Endothelial cell of umbilical vein (primary cell): ENCODE data around the gene PYROXD2.

ENCODE experiments used
- CTCF ChIP-seq, 2 donors: IDR thresholded peaks; 1 replicate in 1 of 2; 2 replicates in 1 of 2; pipeline ENCODE4 v1.5.1; 2011; ENCODE audit warnings: low read length in 2 of 2, mild to moderate bottlenecking in 2 of 2, moderate library complexity in 2 of 2, control low read depth in 1 of 2, inconsistent platforms in 1 of 2, low read depth in 1 of 2; ENCODE audit not compliant: insufficient read depth in 1 of 2; ENCODE audit errors: extremely low read depth in 1 of 2
- EZH2 ChIP-seq: IDR thresholded peaks from 2 replicates; pipeline ENCODE4 v1.6.1; 2012; ENCODE audit warnings: borderline replicate concordance, low read depth, mild to moderate bottlenecking, moderate library complexity, low read length, inconsistent platforms; ENCODE audit not compliant: severe bottlenecking
- JUN ChIP-seq: IDR thresholded peaks from 2 replicates; pipeline ENCODE4 v1.6.1; 2011; ENCODE audit warnings: borderline replicate concordance, low read depth; ENCODE audit not compliant: insufficient read length, insufficient read depth
- MAX ChIP-seq: IDR thresholded peaks from 2 replicates; pipeline ENCODE4 v1.6.1; 2011; ENCODE audit not compliant: insufficient read depth, insufficient read length
- POLR2A ChIP-seq: IDR thresholded peaks from 2 replicates; pipeline ENCODE4 v1.6.1; 2012; ENCODE audit warnings: low read depth, mild to moderate bottlenecking, control low read depth, low read length
- POLR2AphosphoS5 ChIP-seq: IDR thresholded peaks from 2 replicates; pipeline ENCODE4 v1.6.1; 2012; ENCODE audit warnings: low read depth, mild to moderate bottlenecking, control low read depth, low read length, moderate library complexity; ENCODE audit not compliant: insufficient read depth

GRCh38 chr10:98389398-98389797, 25.6 kb downstream of the PYROXD2 start:
- TF ChIP-seq CTCF (IDR thresholded peaks at IDR 0.05; ENCODE audit: extremely low read depth in 1 of 2, insufficient read depth in 1 of 2, low read depth in 1 of 2, low read length in 2 of 2) = no peak
- TF ChIP-seq JUN = no peak
- no peak for TF ChIP-seq POLR2AphosphoS5
- TF ChIP-seq EZH2 = no peak
- TF ChIP-seq POLR2A = no peak
- TF ChIP-seq MAX = no peak
